ENCODE measurements around the gene AHRR.

- TF ChIP-seq EP300 (IDR thresholded peaks at IDR 0.05; ENCODE audit: low read depth) (no peak), POLR2A (IDR thresholded peaks at IDR 0.05) (no peak), POLR2AphosphoS5 (IDR thresholded peaks at IDR 0.05) (no peak)
- TF ChIP-seq, protein P1, sequence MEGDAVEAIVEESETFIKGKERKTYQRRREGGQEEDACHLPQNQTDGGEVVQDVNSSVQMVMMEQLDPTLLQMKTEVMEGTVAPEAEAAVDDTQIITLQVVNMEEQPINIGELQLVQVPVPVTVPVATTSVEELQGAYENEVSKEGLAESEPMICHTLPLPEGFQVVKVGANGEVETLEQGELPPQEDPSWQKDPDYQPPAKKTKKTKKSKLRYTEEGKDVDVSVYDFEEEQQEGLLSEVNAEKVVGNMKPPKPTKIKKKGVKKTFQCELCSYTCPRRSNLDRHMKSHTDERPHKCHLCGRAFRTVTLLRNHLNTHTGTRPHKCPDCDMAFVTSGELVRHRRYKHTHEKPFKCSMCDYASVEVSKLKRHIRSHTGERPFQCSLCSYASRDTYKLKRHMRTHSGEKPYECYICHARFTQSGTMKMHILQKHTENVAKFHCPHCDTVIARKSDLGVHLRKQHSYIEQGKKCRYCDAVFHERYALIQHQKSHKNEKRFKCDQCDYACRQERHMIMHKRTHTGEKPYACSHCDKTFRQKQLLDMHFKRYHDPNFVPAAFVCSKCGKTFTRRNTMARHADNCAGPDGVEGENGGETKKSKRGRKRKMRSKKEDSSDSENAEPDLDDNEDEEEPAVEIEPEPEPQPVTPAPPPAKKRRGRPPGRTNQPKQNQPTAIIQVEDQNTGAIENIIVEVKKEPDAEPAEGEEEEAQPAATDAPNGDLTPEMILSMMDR (IDR thresholded peaks at IDR 0.05) = no peak
Observed at GRCh38 chr5:398475-399295, 77.2 kb downstream of the AHRR start.

Data from transverse colon (tissue), 4 donors.